ENCODE measurements around the gene CALM3. TPM values are rescaled to one million over a fixed set of nuclear protein-coding genes. Genes with fewer than 3 reads are reported as not detected.

The CALM3 gene
- total RNA-seq, 1 experiment from 2014 or later, result 103 TPM

- intact Hi-C loops (cut with micrococcal nuclease), result no loop called here
- no peak within 1 kb of the TSS for H3K4me3 Mint-ChIP-seq (ENCODE audit: unreplicated experiment)
- no peak for TF ChIP-seq CTCF (IDR thresholded peaks at IDR 0.05; ENCODE audit: unreplicated experiment)
- BruUV-seq (replicated peaks), result no TSS peak
- CTCF ChIA-PET, result interaction anchor here (0.5 to 1.3 kb wide), 5 partner anchors 21 to 149 kb away, joined by 3 to 6 read pairs (median 4); partner anchors contain the start of gene DACT3
- no peaks in the 10 kb centered on the region for H3K9me3 Mint-ChIP-seq (ENCODE audit: unreplicated experiment)
- no peaks in the 10 kb centered on the region for H3K36me3 Mint-ChIP-seq (ENCODE audit: insufficient read depth, unreplicated experiment)
- H3K4me1 Mint-ChIP-seq (ENCODE audit: insufficient read depth, unreplicated experiment), result peaks cover 14% of the 10 kb centered on the region
- DNase-seq (ENCODE audit: unreplicated experiment), result no peak
- POLR2A ChIA-PET, result no interaction called here
- H3K27ac Mint-ChIP-seq (ENCODE audit: low read depth, unreplicated experiment), result no peak within 1 kb of the TSS
- peaks cover 20% of the 10 kb centered on the region for H3K27me3 Mint-ChIP-seq (ENCODE audit: insufficient read depth, unreplicated experiment)
Measured at GRCh38 chr19:46635920-46636761, 35.0 kb downstream of the CALM3 start, which contains the start of gene GNG8. Gene GNG8 (minus strand): TSS chr19:46636202. CDS start chr19:46634682, 1,520 bp downstream.

DNA sequence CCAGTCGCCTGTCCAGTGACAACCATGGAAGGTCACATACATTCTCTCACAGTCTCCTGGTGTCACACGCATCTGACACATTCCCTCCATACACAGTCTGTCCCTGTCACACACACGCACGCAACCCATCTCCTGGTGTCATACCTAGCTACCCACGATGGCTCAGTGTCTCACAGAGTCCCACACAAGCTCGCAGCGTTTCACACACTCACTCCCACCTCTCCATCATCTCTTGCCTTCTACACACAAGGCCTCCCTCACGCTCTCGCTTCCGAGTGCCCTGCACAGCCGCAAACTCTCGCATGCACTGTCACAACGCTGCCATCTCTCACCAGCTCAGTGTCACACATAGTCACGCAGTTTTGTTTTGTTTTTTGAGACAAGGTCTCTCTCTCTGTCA, 36.1 kb downstream of the CALM3 start:
- Mint-ChIP-seq H3K4me3 (ENCODE audit: unreplicated experiment) (no peak overlapping the region), H3K27ac (ENCODE audit: low read depth, unreplicated experiment) (no peak overlapping the region), H3K4me1 (ENCODE audit: insufficient read depth, unreplicated experiment) (peaks cover 6% of the 10 kb centered on the region), H3K9me3 (ENCODE audit: unreplicated experiment) (no peaks in the 10 kb centered on the region), H3K27me3 (ENCODE audit: insufficient read depth, unreplicated experiment) (peaks cover 21% of the 10 kb centered on the region), H3K36me3 (ENCODE audit: insufficient read depth, unreplicated experiment) (no peaks in the 10 kb centered on the region)
- TF ChIP-seq CTCF (IDR thresholded peaks at IDR 0.05; ENCODE audit: unreplicated experiment), result no peak
- ChIA-PET CTCF (interaction anchor here (1.0 to 1.3 kb wide), 3 partner anchors 10 to 24 kb away, joined by 3 to 6 read pairs (median 3); partner anchors contain the start of gene DACT3), POLR2A (no interaction called here)
- intact Hi-C loops (cut with micrococcal nuclease), result no loop called here
- BruUV-seq (replicated peaks), result no TSS peak
- no peak for DNase-seq (ENCODE audit: unreplicated experiment)

GRCh38 chr19:46639358-46640182, 38.4 kb downstream of the CALM3 start:
- no peaks in the 10 kb centered on the region for H3K4me1 Mint-ChIP-seq (ENCODE audit: insufficient read depth, unreplicated experiment)

More at GRCh38 chr19:46639358-46640182, 38.4 kb downstream of the CALM3 start:
- no TSS peak for BruUV-seq (replicated peaks)
- intact Hi-C loops (cut with micrococcal nuclease), result no loop called here
- ChIA-PET POLR2A (interaction anchor here (0.9 kb wide), 1 partner anchor 10 kb away, joined by 6 read pairs; no protein-coding TSS in a partner anchor), CTCF (interaction anchor here (0.6 to 0.9 kb wide), 3 partner anchors 11 to 66 kb away, joined by 3 to 5 read pairs (median 3); no protein-coding TSS in a partner anchor)
- Mint-ChIP-seq H3K27ac (ENCODE audit: low read depth, unreplicated experiment) (no peak overlapping the region), H3K27me3 (ENCODE audit: insufficient read depth, unreplicated experiment) (peaks cover 11% of the 10 kb centered on the region), H3K36me3 (ENCODE audit: insufficient read depth, unreplicated experiment) (no peaks in the 10 kb centered on the region), H3K9me3 (ENCODE audit: unreplicated experiment) (no peaks in the 10 kb centered on the region), H3K4me3 (ENCODE audit: unreplicated experiment) (no peak overlapping the region)
- no peak for DNase-seq (ENCODE audit: unreplicated experiment)
- TF ChIP-seq CTCF (IDR thresholded peaks at IDR 0.05; ENCODE audit: unreplicated experiment), result no peak
